Measurements from ENCODE around the gene KISS1R.

KISS1R gene

GRCh38 chr19:884420-885211 lies 32.5 kb upstream of the KISS1R start:
- TF ChIP-seq, protein P1, sequence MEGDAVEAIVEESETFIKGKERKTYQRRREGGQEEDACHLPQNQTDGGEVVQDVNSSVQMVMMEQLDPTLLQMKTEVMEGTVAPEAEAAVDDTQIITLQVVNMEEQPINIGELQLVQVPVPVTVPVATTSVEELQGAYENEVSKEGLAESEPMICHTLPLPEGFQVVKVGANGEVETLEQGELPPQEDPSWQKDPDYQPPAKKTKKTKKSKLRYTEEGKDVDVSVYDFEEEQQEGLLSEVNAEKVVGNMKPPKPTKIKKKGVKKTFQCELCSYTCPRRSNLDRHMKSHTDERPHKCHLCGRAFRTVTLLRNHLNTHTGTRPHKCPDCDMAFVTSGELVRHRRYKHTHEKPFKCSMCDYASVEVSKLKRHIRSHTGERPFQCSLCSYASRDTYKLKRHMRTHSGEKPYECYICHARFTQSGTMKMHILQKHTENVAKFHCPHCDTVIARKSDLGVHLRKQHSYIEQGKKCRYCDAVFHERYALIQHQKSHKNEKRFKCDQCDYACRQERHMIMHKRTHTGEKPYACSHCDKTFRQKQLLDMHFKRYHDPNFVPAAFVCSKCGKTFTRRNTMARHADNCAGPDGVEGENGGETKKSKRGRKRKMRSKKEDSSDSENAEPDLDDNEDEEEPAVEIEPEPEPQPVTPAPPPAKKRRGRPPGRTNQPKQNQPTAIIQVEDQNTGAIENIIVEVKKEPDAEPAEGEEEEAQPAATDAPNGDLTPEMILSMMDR (IDR thresholded peaks at IDR 0.05; ENCODE audit: control insufficient read depth, extremely low read depth, insufficient read depth): no peak
- no peak overlapping the region for H3K4me3 ChIP-seq (ENCODE audit: low read depth, low read length)
- no peak for DNase-seq (ENCODE audit: low read depth)

- DNase-seq (ENCODE audit: low read depth): no peak
- H3K4me3 ChIP-seq (ENCODE audit: low read depth, low read length): no peak overlapping the region
- TF ChIP-seq, protein P1 (IDR thresholded peaks at IDR 0.05; ENCODE audit: control insufficient read depth, extremely low read depth, insufficient read depth): no peak
Observed at GRCh38 chr19:885536-886224, 31.5 kb upstream of the KISS1R start.

DNA sequence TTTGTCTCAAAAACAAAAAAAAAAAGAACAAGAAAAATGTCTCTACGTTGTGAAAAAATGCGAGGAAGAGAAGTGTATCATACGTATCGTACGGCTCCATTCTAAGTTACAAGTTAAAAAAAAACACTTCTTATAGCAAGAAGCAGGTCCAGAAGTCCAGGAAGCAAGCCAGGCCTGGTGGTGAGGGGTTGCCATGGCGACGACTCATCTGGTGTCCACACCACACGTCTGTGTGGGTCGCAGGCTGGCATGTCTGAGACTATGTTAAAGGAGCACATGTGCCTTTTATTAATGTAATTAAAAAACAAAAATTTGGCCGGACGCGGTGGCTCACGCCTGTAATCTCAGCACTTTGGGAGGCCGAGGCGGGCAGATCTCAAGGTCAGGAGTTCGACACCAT lies 30.1 kb upstream of the KISS1R start:
- no peak for DNase-seq (ENCODE audit: low read depth)
- H3K4me3 ChIP-seq (ENCODE audit: low read depth, low read length): no peak overlapping the region
- TF ChIP-seq, protein P1 (IDR thresholded peaks at IDR 0.05; ENCODE audit: control insufficient read depth, extremely low read depth, insufficient read depth): no peak

- TF ChIP-seq, protein P1 (IDR thresholded peaks at IDR 0.05; ENCODE audit: control insufficient read depth, extremely low read depth, insufficient read depth): no peak
- H3K4me3 ChIP-seq (ENCODE audit: low read depth, low read length): no peak overlapping the region
- no peak for DNase-seq (ENCODE audit: low read depth)
Observed at GRCh38 chr19:887599-887998, 29.5 kb upstream of the KISS1R start.

DNA sequence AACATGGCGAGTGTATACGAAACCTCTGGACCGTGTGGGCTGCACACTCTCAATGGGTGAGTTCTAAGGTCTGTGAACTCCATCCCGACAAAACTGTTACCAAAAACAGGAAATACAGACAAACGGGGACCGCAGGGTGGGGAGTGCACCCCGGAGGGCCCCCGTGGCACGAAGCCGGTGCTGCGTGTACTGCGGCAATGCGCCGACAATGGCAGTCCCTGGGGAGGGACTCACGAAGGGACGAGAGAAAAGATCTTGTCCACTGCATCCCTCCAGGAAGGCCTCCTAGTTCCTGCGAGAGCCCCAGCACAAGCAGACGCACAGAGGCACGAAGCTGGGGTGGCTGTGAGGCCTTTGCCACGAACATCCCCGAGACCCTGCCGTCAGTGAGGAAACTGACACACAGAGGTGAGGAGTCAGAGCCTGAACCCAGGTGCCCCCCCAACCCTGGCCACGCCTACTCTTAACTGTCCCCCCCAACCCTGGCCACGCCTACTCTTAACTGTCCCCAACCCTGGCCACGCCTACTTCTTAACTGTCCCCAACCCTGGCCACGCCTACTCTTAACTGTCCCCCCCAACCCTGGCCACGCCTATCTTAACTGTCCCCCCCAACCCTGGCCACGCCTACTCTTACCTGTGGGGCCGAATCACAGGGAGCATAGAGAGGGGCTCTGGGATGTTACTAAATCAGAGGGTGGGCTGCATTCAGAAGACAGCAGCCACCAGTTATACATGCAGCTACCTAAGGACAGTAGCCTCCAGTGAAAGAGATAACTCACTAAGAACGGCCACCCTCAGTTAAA lies 28.4 kb upstream of the KISS1R start:
- no peak overlapping the region for H3K4me3 ChIP-seq (ENCODE audit: low read depth, low read length)
- TF ChIP-seq, protein P1 (IDR thresholded peaks at IDR 0.05; ENCODE audit: control insufficient read depth, extremely low read depth, insufficient read depth): no peak
- no peak for DNase-seq (ENCODE audit: low read depth)

DNA sequence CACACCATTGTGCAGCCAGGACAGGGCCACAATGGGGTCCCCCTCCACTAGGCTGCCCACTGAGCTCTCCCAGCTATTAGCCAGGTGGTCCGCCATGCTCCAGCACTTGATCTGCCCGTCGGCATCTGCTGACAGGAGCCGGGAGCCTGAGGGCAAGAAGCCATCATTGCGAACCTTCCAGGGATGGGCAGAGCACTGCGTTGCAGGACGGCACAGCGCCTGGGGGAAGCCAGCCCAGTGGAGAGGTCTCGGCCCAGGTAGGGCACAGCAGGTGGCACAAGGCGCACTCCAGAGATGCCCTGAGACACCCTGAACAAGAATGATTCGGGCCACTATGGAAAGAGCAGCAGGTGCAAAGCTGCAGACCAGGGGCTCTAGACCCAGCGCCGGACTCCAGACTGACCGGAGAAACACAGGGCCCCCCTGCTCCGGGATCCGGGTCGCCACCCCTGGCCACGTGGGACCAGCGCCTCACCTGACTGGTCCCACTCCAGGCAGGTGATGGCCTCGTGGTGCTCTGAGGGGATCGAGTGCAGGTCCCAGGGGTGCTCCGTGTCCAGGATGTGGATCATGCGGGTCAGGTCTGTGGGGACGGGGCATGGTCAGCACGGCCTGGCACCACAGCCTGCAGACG lies 27.4 kb upstream of the KISS1R start:
- H3K4me3 ChIP-seq (ENCODE audit: low read depth, low read length): no peak overlapping the region
- DNase-seq (ENCODE audit: low read depth): no peak
- TF ChIP-seq, protein P1 (IDR thresholded peaks at IDR 0.05; ENCODE audit: control insufficient read depth, extremely low read depth, insufficient read depth): no peak
